ENCODE measurements around the gene C4orf51.

The C4orf51 gene

GRCh38 chr4:145775406-145775805 lies 95.5 kb downstream of the C4orf51 start:
- H3K27ac Mint-ChIP-seq = no peak overlapping the region
- peaks cover 42% of the 10 kb centered on the region for H3K36me3 Mint-ChIP-seq (ENCODE audit: low read depth)
- no peaks in the 10 kb centered on the region for H3K9me3 Mint-ChIP-seq

GRCh38 chr4:145776208-145776607 lies 96.3 kb downstream of the C4orf51 start:
- Mint-ChIP-seq H3K4me3 (no peak overlapping the region), H3K4me1 (ENCODE audit: low read depth) (peaks cover 6% of the 10 kb centered on the region)

More at GRCh38 chr4:145775406-145775805, 95.5 kb downstream of the C4orf51 start:
- Mint-ChIP-seq H3K4me1 (ENCODE audit: low read depth) (peaks cover 5% of the 10 kb centered on the region), H3K4me3 (no peak overlapping the region), H3K27me3 (ENCODE audit: low read depth) (no peaks in the 10 kb centered on the region)
- DNase-seq (ENCODE audit: low spot score) = no peak

GRCh38 chr4:145779319-145779801 lies 99.4 kb downstream of the C4orf51 start:
- Mint-ChIP-seq H3K27ac (no peak overlapping the region), H3K4me1 (ENCODE audit: low read depth) (peaks cover 9% of the 10 kb centered on the region), H3K4me3 (no peak overlapping the region), H3K27me3 (ENCODE audit: low read depth) (no peaks in the 10 kb centered on the region), H3K9me3 (peaks cover 11% of the 10 kb centered on the region), H3K36me3 (ENCODE audit: low read depth) (peaks cover 52% of the 10 kb centered on the region)
- no peak for DNase-seq (ENCODE audit: low spot score)

More at GRCh38 chr4:145776208-145776607, 96.3 kb downstream of the C4orf51 start:
- no peak for DNase-seq (ENCODE audit: low spot score)
- H3K27ac Mint-ChIP-seq = no peak overlapping the region
- no peaks in the 10 kb centered on the region for H3K9me3 Mint-ChIP-seq
- H3K27me3 Mint-ChIP-seq (ENCODE audit: low read depth) = no peaks in the 10 kb centered on the region
- peaks cover 45% of the 10 kb centered on the region for H3K36me3 Mint-ChIP-seq (ENCODE audit: low read depth)

- DNase-seq (ENCODE audit: low spot score) = no peak
- H3K27me3 Mint-ChIP-seq (ENCODE audit: low read depth) = no peaks in the 10 kb centered on the region
- peaks cover 12% of the 10 kb centered on the region for H3K4me1 Mint-ChIP-seq (ENCODE audit: low read depth)
- peaks cover 19% of the 10 kb centered on the region for H3K9me3 Mint-ChIP-seq
- H3K27ac Mint-ChIP-seq = no peak overlapping the region
- peaks cover 61% of the 10 kb centered on the region for H3K36me3 Mint-ChIP-seq (ENCODE audit: low read depth)
- no peak overlapping the region for H3K4me3 Mint-ChIP-seq
These were observed 101.4 kb downstream of the C4orf51 start for GRCh38 chr4:145781351-145781750.

Measured in T-helper 2 cell treated with Interferon-gamma antibody and Interleukin-4, amounts not matched to agents 5 μg/mL and 100 μg/mL, for 36 hours (primary cell).